H9 (cell line): Measurements from ENCODE around the gene POLR2L. TPM values are rescaled to one million over a fixed set of nuclear protein-coding genes. Genes with fewer than 3 reads are reported as not detected.
A peak's percentile ranks its signal among the peaks of the same experiment; 100 is the strongest.

Source experiments
- DNase-seq: peaks from one replicate; pipeline ENCODE4 v3.0.0-alpha.2; 2017
- H2AFZ ChIP-seq: one replicate; pipeline ENCODE4 v1.6.1; 2013; ENCODE audit warnings: mild to moderate bottlenecking, low read length, control low read depth, moderate library complexity
- H2AK5ac ChIP-seq: 2 replicates; pipeline ENCODE4 v1.6.1; 2013; ENCODE audit warnings: low read length, control low read depth, mixed read lengths; ENCODE audit not compliant: insufficient read length
- H2BK120ac ChIP-seq: one replicate; pipeline ENCODE4 v1.6.1; 2013; ENCODE audit warnings: low read depth, mild to moderate bottlenecking, low read length, control low read depth, inconsistent platforms; ENCODE audit not compliant: poor library complexity, severe bottlenecking
- H2BK12ac ChIP-seq: 2 replicates; pipeline ENCODE4 v1.6.1; 2013; ENCODE audit warnings: low read length, control low read depth, mixed read lengths, low read depth; ENCODE audit not compliant: insufficient read length
- H2BK15ac ChIP-seq: 2 replicates; pipeline ENCODE4 v1.6.1; 2013; ENCODE audit warnings: low read depth, low read length, control low read depth
- H2BK20ac ChIP-seq: one replicate; pipeline ENCODE4 v1.6.1; 2013; ENCODE audit warnings: low read depth, mild to moderate bottlenecking, low read length, control low read depth, inconsistent platforms; ENCODE audit not compliant: poor library complexity, severe bottlenecking
- H2BK5ac ChIP-seq: 2 replicates; pipeline ENCODE4 v1.6.1; 2013; ENCODE audit warnings: low read length, control low read depth, mixed read lengths; ENCODE audit not compliant: insufficient read length
- H3K14ac ChIP-seq: 2 replicates; pipeline ENCODE4 v1.6.1; 2013; ENCODE audit warnings: low read length, control low read depth; ENCODE audit not compliant: insufficient read depth
- H3K18ac ChIP-seq: 2 replicates; pipeline ENCODE4 v1.6.1; 2013; ENCODE audit warnings: low read depth, mild to moderate bottlenecking, mixed read lengths, low read length, control low read depth; ENCODE audit not compliant: insufficient read length
- H3K23ac ChIP-seq: 2 replicates; pipeline ENCODE4 v1.6.1; 2013; ENCODE audit warnings: low read length, control low read depth, mixed read lengths, low read depth; ENCODE audit not compliant: insufficient read length
- H3K23me2 ChIP-seq: 2 replicates; pipeline ENCODE4 v1.6.1; 2013; ENCODE audit warnings: low read depth, mild to moderate bottlenecking, mixed read lengths, low read length, control low read depth; ENCODE audit not compliant: insufficient read length, poor library complexity, severe bottlenecking
- H3K27ac ChIP-seq: 2 replicates; pipeline ENCODE4 v1.5.1; 2013; ENCODE audit warnings: low read length, control low read depth, mixed read lengths, low read depth; ENCODE audit not compliant: insufficient read length
- H3K27me3 ChIP-seq: 2 replicates; pipeline ENCODE4 v1.6.1; 2013; ENCODE audit warnings: low read length, control low read depth, inconsistent platforms; ENCODE audit not compliant: insufficient read depth
- H3K4ac ChIP-seq: 2 replicates; pipeline ENCODE4 v1.6.1; 2013; ENCODE audit warnings: low read depth, mild to moderate bottlenecking, control low read depth, inconsistent platforms, low read length, moderate library complexity
- H3K4me1 ChIP-seq: 2 replicates; pipeline ENCODE4 v1.6.1; 2013; ENCODE audit warnings: low read length, control low read depth, inconsistent platforms; ENCODE audit not compliant: insufficient read depth
- H3K4me2 ChIP-seq: 2 replicates; pipeline ENCODE4 v1.6.1; 2013; ENCODE audit warnings: low read length, control low read depth, mixed read lengths; ENCODE audit not compliant: insufficient read length, insufficient read depth
- H3K56ac ChIP-seq: 2 replicates; pipeline ENCODE4 v1.6.1; 2013; ENCODE audit warnings: low read depth, mild to moderate bottlenecking, mixed read lengths, low read length, control low read depth; ENCODE audit not compliant: insufficient read length
- H3K79me1 ChIP-seq: 2 replicates; pipeline ENCODE4 v1.6.1; 2013; ENCODE audit warnings: low read depth, mild to moderate bottlenecking, moderate library complexity, low read length, control low read depth, inconsistent platforms; ENCODE audit not compliant: insufficient read depth, poor library complexity, severe bottlenecking
- H3K79me2 ChIP-seq: 2 replicates; pipeline ENCODE4 v1.6.1; 2013; ENCODE audit warnings: low read length, control low read depth, inconsistent platforms; ENCODE audit not compliant: insufficient read depth
- H3K9ac ChIP-seq: 2 replicates; pipeline ENCODE4 v1.6.1; 2013; ENCODE audit warnings: low read length, control low read depth, mixed read lengths; ENCODE audit not compliant: insufficient read length; ENCODE audit errors: extremely low read depth
- H3K9me3 ChIP-seq: one replicate; pipeline ENCODE4 v1.6.1; 2013; ENCODE audit warnings: low read depth, low read length, inconsistent platforms; ENCODE audit not compliant: control insufficient read depth
- H3T11ph ChIP-seq: one replicate; pipeline ENCODE4 v1.6.1; 2013; ENCODE audit warnings: mild to moderate bottlenecking, low read length, control low read depth, inconsistent platforms
- H4K20me1 ChIP-seq: one replicate; pipeline ENCODE4 v1.6.1; 2013; ENCODE audit not compliant: control insufficient read depth, insufficient read length, insufficient read depth
- H4K5ac ChIP-seq: 2 replicates; pipeline ENCODE4 v1.6.1; 2013; ENCODE audit warnings: low read depth, mild to moderate bottlenecking, mixed read lengths, low read length, control low read depth; ENCODE audit not compliant: insufficient read length
- H4K8ac ChIP-seq: replicated peaks from 2 replicates; pipeline ENCODE4 v1.6.1; 2013; ENCODE audit warnings: low read length, control low read depth, mixed read lengths, low read depth; ENCODE audit not compliant: insufficient read length
- H4K91ac ChIP-seq: 2 replicates; pipeline ENCODE4 v1.6.1; 2013; ENCODE audit warnings: low read depth, mild to moderate bottlenecking, moderate library complexity, mixed read lengths, low read length, control low read depth; ENCODE audit not compliant: insufficient read length
- H3K27ac Mint-ChIP-seq, 3 experiments: 2 replicates in 2 of 3; 3 replicates in 1 of 3; pipeline ENCODE4 v1.8.0; 2020 to 2021; ENCODE audit warnings: mixed read lengths in 3 of 3, mild to moderate bottlenecking in 1 of 3, moderate library complexity in 1 of 3
- H3K27me3 Mint-ChIP-seq: 2 replicates; pipeline ENCODE4 v1.8.0; 2021; ENCODE audit warnings: low read depth, mild to moderate bottlenecking, moderate library complexity, mixed read lengths
- H3K36me3 Mint-ChIP-seq, 3 experiments: 2 replicates in 2 of 3; 3 replicates in 1 of 3; pipeline ENCODE4 v1.8.0; 2020 to 2021; ENCODE audit warnings: low read depth in 3 of 3, mixed read lengths in 3 of 3; ENCODE audit not compliant: insufficient read depth in 1 of 3
- H3K4me1 Mint-ChIP-seq, 2 experiments: 2 replicates each; pipeline ENCODE4 v1.8.0; 2020; ENCODE audit warnings: mixed read lengths in 2 of 2
- H3K4me3 Mint-ChIP-seq, 2 experiments: 2 replicates in 1 of 2; 3 replicates in 1 of 2; pipeline ENCODE4 v1.8.0; 2020 to 2021; ENCODE audit warnings: mild to moderate bottlenecking in 2 of 2, mixed read lengths in 2 of 2, moderate library complexity in 1 of 2
- H3K9me3 Mint-ChIP-seq, 2 experiments: 2 replicates in 1 of 2; 3 replicates in 1 of 2; pipeline ENCODE4 v1.8.0; 2020; ENCODE audit warnings: mild to moderate bottlenecking in 2 of 2, mixed read lengths in 2 of 2, moderate library complexity in 1 of 2
- WGBS: extraction: QIAGEN DNeasy Blood & Tissue Kit; methylation state at CpG from one replicate; pipeline ENCODE4 v1.1.7; 2013; ENCODE audit warnings: missing lambda C conversion rate, low lambda C conversion rate, mixed read lengths; ENCODE audit not compliant: insufficient read length; ENCODE audit errors: extremely low coverage; 5-methylcytosine and 5-hydroxymethylcytosine counted together
- total RNA-seq: library from RNA; stranded (reverse); gene quantifications from 2 replicates; pipeline ENCODE4 v1.2.1, GENCODE V29; 2021
- TF ChIP-seq, protein P1 (sequence below): fragments of 200-600 bp; sonication (generic); conservative IDR thresholded peaks from 3 replicates; pipeline ENCODE4 v1.8.0; 2021; ENCODE audit warnings: antibody characterized with exemption, mild to moderate bottlenecking

POLR2L gene
- total RNA-seq, 1 experiment from 2014 or later = 135 TPM

GRCh38 chr11:830295-831117 lies 11.8 kb downstream of the POLR2L start:
- peaks cover 32% of the 10 kb centered on the region for H3K23me2 ChIP-seq
- H3K4me3 Mint-ChIP-seq = peak overlapping the region; percentile 64 to 80
- H2BK20ac ChIP-seq = no peak overlapping the region
- H3K4me2 ChIP-seq = peak overlapping the region; percentile 56
- H4K20me1 ChIP-seq = no peaks in the 10 kb centered on the region
- no peak overlapping the region for H3K9ac ChIP-seq
- TF ChIP-seq, protein P1, sequence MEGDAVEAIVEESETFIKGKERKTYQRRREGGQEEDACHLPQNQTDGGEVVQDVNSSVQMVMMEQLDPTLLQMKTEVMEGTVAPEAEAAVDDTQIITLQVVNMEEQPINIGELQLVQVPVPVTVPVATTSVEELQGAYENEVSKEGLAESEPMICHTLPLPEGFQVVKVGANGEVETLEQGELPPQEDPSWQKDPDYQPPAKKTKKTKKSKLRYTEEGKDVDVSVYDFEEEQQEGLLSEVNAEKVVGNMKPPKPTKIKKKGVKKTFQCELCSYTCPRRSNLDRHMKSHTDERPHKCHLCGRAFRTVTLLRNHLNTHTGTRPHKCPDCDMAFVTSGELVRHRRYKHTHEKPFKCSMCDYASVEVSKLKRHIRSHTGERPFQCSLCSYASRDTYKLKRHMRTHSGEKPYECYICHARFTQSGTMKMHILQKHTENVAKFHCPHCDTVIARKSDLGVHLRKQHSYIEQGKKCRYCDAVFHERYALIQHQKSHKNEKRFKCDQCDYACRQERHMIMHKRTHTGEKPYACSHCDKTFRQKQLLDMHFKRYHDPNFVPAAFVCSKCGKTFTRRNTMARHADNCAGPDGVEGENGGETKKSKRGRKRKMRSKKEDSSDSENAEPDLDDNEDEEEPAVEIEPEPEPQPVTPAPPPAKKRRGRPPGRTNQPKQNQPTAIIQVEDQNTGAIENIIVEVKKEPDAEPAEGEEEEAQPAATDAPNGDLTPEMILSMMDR = no peak
- no peak overlapping the region for H3K56ac ChIP-seq
- no peaks in the 10 kb centered on the region for H3K9me3 ChIP-seq
- H3K27ac ChIP-seq = no peak overlapping the region
- no peaks in the 10 kb centered on the region for H3K9me3 Mint-ChIP-seq
- no peak overlapping the region for H2BK5ac ChIP-seq
- no peaks in the 10 kb centered on the region; the same call in 1 of the 2 replicates for H3K4me1 ChIP-seq
- no peak overlapping the region for H2AK5ac ChIP-seq
- no peak overlapping the region for H3T11ph ChIP-seq
- H3K23ac ChIP-seq = no peak overlapping the region
- H3K27me3 ChIP-seq = peaks cover 9% of the 10 kb centered on the region; the same call in 1 of the 2 replicates
- H3K4me1 Mint-ChIP-seq = peaks cover 36 to 46% of the 10 kb centered on the region in 2 experiments
- peak; percentile 92 for DNase-seq
- no peak overlapping the region for H4K8ac ChIP-seq
- no CpG with 5 or more reads among the region's 78 CpGs for WGBS
- peaks cover 0 to 4% (median 2%) of the 10 kb centered on the region in 3 experiments; a peak in 3 of 7 replicates for H3K36me3 Mint-ChIP-seq
- no peak overlapping the region for H3K14ac ChIP-seq
- H2BK15ac ChIP-seq = no peak overlapping the region
- H3K4ac ChIP-seq = no peak overlapping the region
- H4K91ac ChIP-seq = no peak overlapping the region
- H3K79me1 ChIP-seq = no peaks in the 10 kb centered on the region
- H2AFZ ChIP-seq = no peak overlapping the region
- H3K79me2 ChIP-seq = no peaks in the 10 kb centered on the region
- peaks cover 34% of the 10 kb centered on the region for H3K27me3 Mint-ChIP-seq
- no peak overlapping the region for H2BK120ac ChIP-seq
- H2BK12ac ChIP-seq = no peak overlapping the region
- no peak overlapping the region for H4K5ac ChIP-seq
- no peak overlapping the region for H3K27ac Mint-ChIP-seq
- H3K18ac ChIP-seq = no peak overlapping the region
